ENCODE data around the gene PPP1R27.

GRCh38 chr17:81845361-81845760, 10.5 kb upstream of the PPP1R27 start:
- TF ChIP-seq, protein P1, sequence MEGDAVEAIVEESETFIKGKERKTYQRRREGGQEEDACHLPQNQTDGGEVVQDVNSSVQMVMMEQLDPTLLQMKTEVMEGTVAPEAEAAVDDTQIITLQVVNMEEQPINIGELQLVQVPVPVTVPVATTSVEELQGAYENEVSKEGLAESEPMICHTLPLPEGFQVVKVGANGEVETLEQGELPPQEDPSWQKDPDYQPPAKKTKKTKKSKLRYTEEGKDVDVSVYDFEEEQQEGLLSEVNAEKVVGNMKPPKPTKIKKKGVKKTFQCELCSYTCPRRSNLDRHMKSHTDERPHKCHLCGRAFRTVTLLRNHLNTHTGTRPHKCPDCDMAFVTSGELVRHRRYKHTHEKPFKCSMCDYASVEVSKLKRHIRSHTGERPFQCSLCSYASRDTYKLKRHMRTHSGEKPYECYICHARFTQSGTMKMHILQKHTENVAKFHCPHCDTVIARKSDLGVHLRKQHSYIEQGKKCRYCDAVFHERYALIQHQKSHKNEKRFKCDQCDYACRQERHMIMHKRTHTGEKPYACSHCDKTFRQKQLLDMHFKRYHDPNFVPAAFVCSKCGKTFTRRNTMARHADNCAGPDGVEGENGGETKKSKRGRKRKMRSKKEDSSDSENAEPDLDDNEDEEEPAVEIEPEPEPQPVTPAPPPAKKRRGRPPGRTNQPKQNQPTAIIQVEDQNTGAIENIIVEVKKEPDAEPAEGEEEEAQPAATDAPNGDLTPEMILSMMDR (IDR thresholded peaks at IDR 0.05) = no peak
- no peak for TF ChIP-seq POLR2A (IDR thresholded peaks at IDR 0.05)

All from body of pancreas (tissue), 4 donors.